Measurements from ENCODE around the gene SPR. TPM values are rescaled to one million over a fixed set of nuclear protein-coding genes. Genes with fewer than 3 reads are reported as not detected.

Gene SPR
- total and polyA plus RNA-seq, 2 of the 4 experiments (the other 2 are of a cell fraction), result 14.3 to 17.4 TPM

- no peaks in the 10 kb centered on the region for H3K9me1 ChIP-seq (ENCODE audit: insufficient read depth, low read length)
- no peaks in the 10 kb centered on the region for H3K4me1 ChIP-seq (ENCODE audit: control insufficient read depth, insufficient read depth, low read length)
- no peak overlapping the region for H3K14ac ChIP-seq (replicated peaks; ENCODE audit: low read depth, low read length)
- BruUV-seq (replicated peaks), result no TSS peak
- H2BK120ac ChIP-seq (ENCODE audit: low read depth, low read length), result no peak overlapping the region
- no peak overlapping the region for H2AK5ac ChIP-seq (ENCODE audit: low read depth, low read length)
- dilution Hi-C loops (cut with HindIII; ENCODE audit: low sequenced_read_pairs, unreplicated experiment) (no loop called here), in situ Hi-C loops (cut with MboI; ENCODE audit: low sequenced_read_pairs) (no loop called here), intact Hi-C loops (cut with micrococcal nuclease) (no loop called here)
- no peak overlapping the region for H2BK15ac ChIP-seq (ENCODE audit: low read depth, low read length)
- H3K56ac ChIP-seq (ENCODE audit: extremely low read depth, insufficient read depth, low read length), result no peak overlapping the region
- H4K5ac ChIP-seq (ENCODE audit: low read depth, low read length), result no peak overlapping the region
- H2AFZ ChIP-seq (replicated peaks; ENCODE audit: low read length, poor library complexity), result no peak overlapping the region
- H3K4me3 ChIP-seq (ENCODE audit: insufficient read depth, low read depth, low read length), result no peak overlapping the region
- POLR2A ChIA-PET (ENCODE audit: unreplicated experiment), result interaction anchor here (0.6 kb wide), 1 partner anchor 14 kb away, joined by 3 read pairs; no protein-coding TSS in a partner anchor
- ATAC-seq (ENCODE audit: low read depth) (no peak), DNase-seq (no peak)
- H3K18ac ChIP-seq (ENCODE audit: low read depth, low read length), result no peak overlapping the region
- CTCF ChIA-PET, result interaction anchor here (1.4 to 1.7 kb wide), 2 partner anchors 47 to 251 kb away, joined by 5 to 8 read pairs; no protein-coding TSS in a partner anchor
- no CpG with 5 or more reads among the region's 4 CpGs for WGBS, 2 experiments (ENCODE audit: extremely low coverage in 2 of 2, insufficient read length in 1 of 2)
- H3K9ac ChIP-seq (ENCODE audit: low read depth, low read length), result no peak overlapping the region
- H3K36me3 ChIP-seq (ENCODE audit: control insufficient read depth, insufficient read depth, low read length), result no peaks in the 10 kb centered on the region
- H4K91ac ChIP-seq (ENCODE audit: insufficient read depth, low read depth, low read length), result no peak overlapping the region
- no peak overlapping the region for H2BK5ac ChIP-seq (ENCODE audit: low read depth, low read length, poor library complexity, severe bottlenecking)
- no peaks in the 10 kb centered on the region for H3K79me1 ChIP-seq (ENCODE audit: low read depth in 1 of 2, low read length in 2 of 2)
- no peak overlapping the region for H2AK9ac ChIP-seq (replicated peaks; ENCODE audit: low read depth, low read length, poor library complexity)
- no peak overlapping the region for H3K23ac ChIP-seq (ENCODE audit: low read depth, low read length)
- H3K4ac ChIP-seq (ENCODE audit: low read depth, low read length), result no peak overlapping the region
- H3K27me3 ChIP-seq (ENCODE audit: control insufficient read depth, insufficient read depth, low read length), result peaks cover 93% of the 10 kb centered on the region
- H2BK20ac ChIP-seq (ENCODE audit: low read depth, low read length), result no peak overlapping the region
- H3K27ac ChIP-seq (ENCODE audit: insufficient read depth, low read length), result no peak overlapping the region
- peaks cover 24% of the 10 kb centered on the region for H3K9me3 ChIP-seq (ENCODE audit: control insufficient read depth, insufficient read depth, low read length)
- no peak overlapping the region for H4K8ac ChIP-seq (ENCODE audit: low read depth in 2 of 2, low read length in 2 of 2)
- TF ChIP-seq RCOR1 (IDR thresholded peaks at IDR 0.05; ENCODE audit: insufficient replicate concordance, low read length), result no peak
- TF ChIP-seq RAD21 (IDR thresholded peaks at IDR 0.05; ENCODE audit: low read length), result no peak
- no peak for TF ChIP-seq CHD1 (IDR thresholded peaks at IDR 0.05; ENCODE audit: low read depth, low read length)
- no peak for TF ChIP-seq NFE2L2 (IDR thresholded peaks at IDR 0.05; ENCODE audit: low read depth, low read length)
- TF ChIP-seq ELK1 (IDR thresholded peaks at IDR 0.05; ENCODE audit: borderline replicate concordance, low read depth, low read length), result no peak
- no peak for TF ChIP-seq MAFK (IDR thresholded peaks at IDR 0.05; ENCODE audit: low read depth, low read length)
- TF ChIP-seq BHLHE40 (IDR thresholded peaks at IDR 0.05; ENCODE audit: low read depth, low read length), result no peak
- TF ChIP-seq CEBPB (IDR thresholded peaks at IDR 0.05; ENCODE audit: low read depth, low read length), result no peak
- no peak for TF ChIP-seq SMC3 (IDR thresholded peaks at IDR 0.05; ENCODE audit: low read depth, low read length)
- no peak for TF ChIP-seq MAZ (IDR thresholded peaks at IDR 0.05; ENCODE audit: borderline replicate concordance, low read depth, low read length)
- no peak for TF ChIP-seq USF2 (IDR thresholded peaks at IDR 0.05; ENCODE audit: low read depth, low read length)
- no peak for TF ChIP-seq FOS (IDR thresholded peaks at IDR 0.05; ENCODE audit: low read depth, low read length)
- TF ChIP-seq MXI1 (IDR thresholded peaks at IDR 0.05; ENCODE audit: borderline replicate concordance, low read depth, low read length), result no peak
- no peak for TF ChIP-seq POLR2A (IDR thresholded peaks at IDR 0.05; ENCODE audit: low read depth, low read length)
- no peak overlapping the region for H3K4me2 ChIP-seq (ENCODE audit: low read depth, low read length)
- peaks cover 12% of the 10 kb centered on the region; the same call in 1 of the 2 replicates for H4K20me1 ChIP-seq (ENCODE audit: insufficient read depth, low read length)
These were observed 39.2 kb downstream of the SPR start for GRCh38 chr2:72926368-72926767.
